Sigmoid colon (tissue), 4 donors: Measurements from ENCODE around the gene MAGEF1.

Experiments used
- CTCF ChIP-seq, 4 experiments: fragments of 450-650 bp in 3 of 4; fragments of 200-600 bp in 1 of 4; IDR thresholded peaks; one replicate each; pipeline ENCODE4 v1.5.1; 2016 to 2019; ENCODE audit warnings: antibody characterized with exemption in 4 of 4, mild to moderate bottlenecking in 3 of 4, moderate library complexity in 2 of 4
- EP300 ChIP-seq, 4 donors: sonication (generic); formaldehyde crosslinking; IDR thresholded peaks; one replicate each; pipeline ENCODE4 v1.6.1; 2017; ENCODE audit warnings: antibody characterized with exemption in 4 of 4
- POLR2A ChIP-seq, 2 donors: fragments of 450-650 bp; IDR thresholded peaks; one replicate each; pipeline ENCODE4 v1.6.1; 2016; ENCODE audit warnings: antibody characterized with exemption in 2 of 2, mild to moderate bottlenecking in 2 of 2, moderate library complexity in 2 of 2

GRCh38 chr3:184738982-184739381 lies 27.1 kb upstream of the MAGEF1 start:
- TF ChIP-seq EP300 (IDR thresholded peaks at IDR 0.05) (no peak), POLR2A (IDR thresholded peaks at IDR 0.05) (no peak), CTCF (IDR thresholded peaks at IDR 0.05) (no peak)
